CD14-positive monocyte (primary cell): ENCODE data around the gene FARP1. TPM values are rescaled to one million over a fixed set of nuclear protein-coding genes. Genes with fewer than 3 reads are reported as not detected.
A peak's percentile ranks its signal among the peaks of the same experiment; 100 is the strongest.

Experiments
- DNase-seq, 3 donors: peaks; one replicate each; pipeline ENCODE4 v3.0.0-alpha.2; 2011 to 2022
- H2AFZ ChIP-seq: 2 replicates; pipeline ENCODE4 v1.6.0; 2012; ENCODE audit warnings: mild to moderate bottlenecking, low read depth, low read length, inconsistent platforms; ENCODE audit not compliant: insufficient read depth, poor library complexity, severe bottlenecking
- H3K27ac ChIP-seq, 2 donors: 1 replicate in 1 of 2; 2 replicates in 1 of 2; pipeline ENCODE4 v1.5.1; 2012 to 2013; ENCODE audit warnings: low read length in 2 of 2, control low read depth in 1 of 2, inconsistent platforms in 1 of 2, low read depth in 1 of 2, mild to moderate bottlenecking in 1 of 2
- H3K27me3 ChIP-seq, 2 donors: one replicate each; pipeline versions ENCODE4 v1.6.0 to v1.6.1; 2011 to 2013; ENCODE audit warnings: low read length in 2 of 2; ENCODE audit not compliant: control insufficient read depth in 2 of 2, insufficient read depth in 2 of 2
- H3K36me3 ChIP-seq, 2 donors: replicated peaks in 1 of 2; 1 replicate in 1 of 2; 2 replicates in 1 of 2; pipeline versions ENCODE4 v1.5.1 to v1.6.1; 2012 to 2013; ENCODE audit warnings: low read length in 2 of 2, control low read depth in 1 of 2, inconsistent platforms in 1 of 2, mild to moderate bottlenecking in 1 of 2; ENCODE audit not compliant: insufficient read depth in 2 of 2, control insufficient read depth in 1 of 2
- H3K4me1 ChIP-seq, 2 donors: 1 replicate in 1 of 2; 2 replicates in 1 of 2; pipeline versions ENCODE4 v1.5.1 to v1.6.1; 2012 to 2013; ENCODE audit warnings: low read length in 2 of 2, control low read depth in 1 of 2, inconsistent platforms in 1 of 2, mild to moderate bottlenecking in 1 of 2, moderate library complexity in 1 of 2; ENCODE audit not compliant: insufficient read depth in 2 of 2, control insufficient read depth in 1 of 2
- H3K4me2 ChIP-seq: replicated peaks from 2 replicates; pipeline ENCODE3; 2012; ENCODE audit warnings: low read length, moderate library complexity, mild to moderate bottlenecking; ENCODE audit not compliant: poor library complexity, severe bottlenecking; ENCODE audit errors: extremely low read depth
- H3K4me3 ChIP-seq, 3 experiments: fragments of 200-600 bp in 1 of 3; sonication (generic) in 1 of 3; replicated peaks in 1 of 3; 1 replicate in 2 of 3; 2 replicates in 1 of 3; pipeline ENCODE4 v1.5.1; 2011 to 2013; ENCODE audit warnings: low read length in 3 of 3, mild to moderate bottlenecking in 3 of 3, control low read depth in 2 of 3, low read depth in 2 of 3, inconsistent platforms in 1 of 3, moderate library complexity in 1 of 3
- H3K79me2 ChIP-seq: 2 replicates; pipeline ENCODE4 v1.6.0; 2012; ENCODE audit warnings: mild to moderate bottlenecking, control low read depth, inconsistent platforms, low read length, moderate library complexity; ENCODE audit not compliant: insufficient read depth
- H3K9ac ChIP-seq: 2 replicates; pipeline ENCODE4 v1.6.0; 2017; ENCODE audit warnings: low read length, mild to moderate bottlenecking; ENCODE audit not compliant: insufficient read depth, poor library complexity, severe bottlenecking
- H3K9me3 ChIP-seq, 2 donors: replicated peaks in 1 of 2; 1 replicate in 1 of 2; 2 replicates in 1 of 2; pipeline versions ENCODE4 v1.5.1 to v1.6.1; 2012 to 2013; ENCODE audit warnings: low read length in 2 of 2, control low read depth in 1 of 2; ENCODE audit not compliant: control insufficient read depth in 1 of 2, insufficient read depth in 1 of 2
- H4K20me1 ChIP-seq: 2 replicates; pipeline ENCODE4 v1.6.0; 2012; ENCODE audit warnings: mild to moderate bottlenecking, low read length, control low read depth, moderate library complexity; ENCODE audit not compliant: insufficient read depth
- H3K27ac Mint-ChIP-seq, 7 donors: one replicate each; pipeline ENCODE4 v1.8.0; 2020; ENCODE audit warnings: mild to moderate bottlenecking in 7 of 7, mixed read lengths in 7 of 7, moderate library complexity in 6 of 7, inconsistent platforms in 2 of 7
- H3K27me3 Mint-ChIP-seq, 3 donors: one replicate each; pipeline ENCODE4 v1.8.0; 2021 to 2022; ENCODE audit warnings: low read depth in 3 of 3, mild to moderate bottlenecking in 3 of 3, mixed read lengths in 3 of 3, moderate library complexity in 3 of 3, inconsistent platforms in 1 of 3
- H3K36me3 Mint-ChIP-seq, 2 donors: one replicate each; pipeline ENCODE4 v1.8.0; 2020; ENCODE audit warnings: mixed read lengths in 2 of 2, inconsistent platforms in 1 of 2, mild to moderate bottlenecking in 1 of 2
- H3K4me1 Mint-ChIP-seq: one replicate; pipeline ENCODE4 v1.8.0; 2020; ENCODE audit warnings: mild to moderate bottlenecking, mixed read lengths
- H3K4me3 Mint-ChIP-seq, 2 donors: one replicate each; pipeline ENCODE4 v1.8.0; 2020; ENCODE audit warnings: mild to moderate bottlenecking in 2 of 2, mixed read lengths in 2 of 2, moderate library complexity in 1 of 2
- H3K9me3 Mint-ChIP-seq, 7 donors: one replicate each; pipeline ENCODE4 v1.8.0; 2020 to 2022; ENCODE audit warnings: mixed read lengths in 7 of 7, mild to moderate bottlenecking in 6 of 7, moderate library complexity in 6 of 7, inconsistent platforms in 2 of 7
- CTCF ChIP-seq: fragments of 200-600 bp; IDR thresholded peaks from one replicate; pipeline ENCODE4 v1.8.0; 2022; ENCODE audit warnings: antibody characterized with exemption, mild to moderate bottlenecking
- WGBS: methylation state at CpG from one replicate; pipeline ENCODE4 v1.1.5; 2013; ENCODE audit warnings: missing lambda C conversion rate; ENCODE audit not compliant: insufficient coverage; 5-methylcytosine and 5-hydroxymethylcytosine counted together
- intact Hi-C, 2 donors: fragments of 100-400 bp; cut with micrococcal nuclease; formaldehyde crosslinking; loops; one replicate each; pipeline versions ENCODE4 v1.15.0 to v1.15.1; 2023
- polyA plus RNA-seq, 3 donors: library from polyadenylated mRNA; depleted of rRNA in 1 of 3; unstranded in 2 of 3; stranded (reverse) in 1 of 3; fragments of 300-500 nt in 2 of 3; fragments of >200 nt in 1 of 3; fragmentation: Illumina TruSeq in 2 of 3; gene quantifications; 1 replicate in 2 of 3; 2 replicates in 1 of 3; pipeline ENCODE4 v1.2.3, GENCODE V29; 2012 to 2021

FARP1 gene
- polyA plus RNA-seq, 3 donors: 0.01 to 0.16 (median 0.12) TPM

DNA sequence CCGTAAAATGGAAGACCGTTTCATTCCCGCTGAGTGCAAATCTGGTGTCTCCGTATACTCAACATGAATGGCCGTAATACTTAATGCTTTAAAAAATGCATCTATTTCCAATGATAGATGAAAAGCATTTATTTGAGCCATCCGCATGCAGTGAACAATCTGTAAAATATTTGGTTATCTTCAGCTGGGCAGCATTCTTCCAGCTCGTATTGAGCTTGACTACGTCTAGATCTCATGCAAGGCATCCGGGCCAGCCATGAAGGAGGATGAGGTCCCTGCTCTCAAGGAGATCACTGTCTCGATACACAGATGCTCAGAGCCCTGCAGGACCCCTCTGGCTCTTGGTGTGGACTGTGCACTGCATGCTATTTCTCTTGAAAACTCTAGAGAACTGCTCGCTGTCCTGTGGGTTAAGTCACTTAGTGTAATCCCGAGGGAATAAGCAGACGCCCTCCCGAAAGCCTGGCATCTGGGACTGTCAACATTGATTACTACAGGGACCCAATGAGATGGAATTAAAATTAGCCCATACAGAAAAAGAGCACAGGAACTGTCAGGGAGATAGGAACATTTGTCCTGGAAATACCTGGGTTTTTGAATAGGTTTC lies 146.5 kb downstream of the FARP1 start:
- Histone ChIP-seq H3K27ac (no peak overlapping the region), H3K9ac (no peak overlapping the region), H3K36me3 (no peaks in the 10 kb centered on the region), H2AFZ (no peak overlapping the region), H3K4me1 (no peaks in the 10 kb centered on the region), H3K79me2 (no peaks in the 10 kb centered on the region), H3K4me3 (no peak overlapping the region), H4K20me1 (no peaks in the 10 kb centered on the region), H3K4me2 (no peak overlapping the region), H3K27me3 (no peaks in the 10 kb centered on the region), H3K9me3 (no peaks in the 10 kb centered on the region)
- no peak for DNase-seq
- peak overlapping the region in 1 of 7 donors; percentile 4 for H3K27ac Mint-ChIP-seq
- 93% methylated on average over 14 of the region's 14 CpGs for WGBS
- TF ChIP-seq CTCF: no peak
- no peaks in the 10 kb centered on the region for H3K4me1 Mint-ChIP-seq
- no peak overlapping the region for H3K4me3 Mint-ChIP-seq
- H3K9me3 Mint-ChIP-seq: peaks cover 0 to 3% (median 2%) of the 10 kb centered on the region in 7 donors
- intact Hi-C loops: no loop called here
- no peaks in the 10 kb centered on the region for H3K27me3 Mint-ChIP-seq
- no peaks in the 10 kb centered on the region for H3K36me3 Mint-ChIP-seq

DNA sequence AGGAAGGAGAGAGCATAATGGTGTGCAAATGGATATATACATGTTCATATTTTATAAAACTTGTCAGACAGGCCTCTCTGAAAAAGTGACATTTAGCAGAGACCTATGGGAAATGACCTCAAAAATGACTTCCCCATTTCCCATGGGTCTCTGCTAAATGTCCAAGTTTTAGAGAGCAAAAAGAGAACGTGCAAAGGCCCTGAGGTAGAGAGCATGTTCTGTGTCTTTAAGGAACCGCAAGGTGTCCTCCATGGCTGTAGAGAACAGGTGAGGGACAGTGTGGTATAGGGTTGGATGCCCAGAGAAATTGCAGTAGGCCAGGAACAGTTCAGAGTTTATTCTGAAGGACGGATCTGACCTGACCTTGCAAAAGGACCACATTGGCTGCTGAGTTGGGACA lies 147.4 kb downstream of the FARP1 start:
- H3K4me1 Mint-ChIP-seq: no peaks in the 10 kb centered on the region
- H3K4me3 Mint-ChIP-seq: no peak overlapping the region
- H3K27me3 ChIP-seq: no peaks in the 10 kb centered on the region

More for the DNA sequence above, 147.4 kb downstream of the FARP1 start:
- Mint-ChIP-seq H3K27ac (no peak overlapping the region), H3K27me3 (peaks cover 0 to 1% (median 0%) of the 10 kb centered on the region in 3 donors), H3K9me3 (peaks cover 0 to 5% (median 2%) of the 10 kb centered on the region in 7 donors), H3K36me3 (no peaks in the 10 kb centered on the region)
- no peak overlapping the region for H2AFZ ChIP-seq
- H3K27ac ChIP-seq: no peak overlapping the region
- no peaks in the 10 kb centered on the region for H4K20me1 ChIP-seq
- no peaks in the 10 kb centered on the region for H3K9me3 ChIP-seq
- H3K4me3 ChIP-seq: no peak overlapping the region
- no peaks in the 10 kb centered on the region for H3K79me2 ChIP-seq
- no peaks in the 10 kb centered on the region for H3K36me3 ChIP-seq
- H3K9ac ChIP-seq: no peak overlapping the region
- 92% methylated on average over 3 of the region's 3 CpGs for WGBS
- no peak overlapping the region for H3K4me2 ChIP-seq
- DNase-seq: no peak
- H3K4me1 ChIP-seq: no peaks in the 10 kb centered on the region
- no peak for TF ChIP-seq CTCF
- intact Hi-C loops: no loop called here
